GM18951 (cell line): Measurements from ENCODE around the gene BCAS4.
"Not testable (repeated sequence)": the region's sequence is repeated elsewhere in the genome, so short reads cannot be mapped to it uniquely, and the experiment has no call there.

Source experiments
- POLR2A ChIP-seq: IDR thresholded peaks from 4 replicates; pipeline ENCODE4 v1.6.1; 2011; ENCODE audit warnings: mild to moderate bottlenecking; ENCODE audit not compliant: insufficient read length, insufficient read depth; ENCODE audit errors: extremely low read depth
- in situ Hi-C: fragments of 300-500 bp; cut with MboI; formaldehyde crosslinking; loops from one replicate; pipeline ENCODE4 v1.12.0; 2022; ENCODE audit warnings: low sequenced_read_pairs, mixed read lengths, inconsistent platforms; ENCODE audit not compliant: unreplicated experiment

BCAS4 gene

GRCh38 chr20:50762435-50763220, 32.2 kb upstream of the BCAS4 start:
- no peak for TF ChIP-seq POLR2A
- in situ Hi-C loops, result no loop called here

- in situ Hi-C loops, result not testable (repeated sequence)
Measured at GRCh38 chr20:50763550-50764458, 31.1 kb upstream of the BCAS4 start.

- in situ Hi-C loops, result not testable (repeated sequence)
Measured at GRCh38 chr20:50765251-50765650, 29.6 kb upstream of the BCAS4 start.

GRCh38 chr20:50765674-50766073, 29.2 kb upstream of the BCAS4 start:
- TF ChIP-seq POLR2A, result no peak
- in situ Hi-C loops, result no loop called here

GRCh38 chr20:50766955-50767809, 27.7 kb upstream of the BCAS4 start:
- in situ Hi-C loops, result not testable (repeated sequence)

GRCh38 chr20:50768991-50769390, 25.9 kb upstream of the BCAS4 start:
- in situ Hi-C loops, result not testable (repeated sequence)

- in situ Hi-C loops, result not testable (repeated sequence)
Measured at GRCh38 chr20:50769551-50770085, 25.2 kb upstream of the BCAS4 start.

GRCh38 chr20:50771419-50772080, 23.3 kb upstream of the BCAS4 start:
- in situ Hi-C loops, result not testable (repeated sequence)

- TF ChIP-seq POLR2A, result no peak
- in situ Hi-C loops, result no loop called here
Measured at GRCh38 chr20:50772420-50773185, 22.3 kb upstream of the BCAS4 start.

- TF ChIP-seq POLR2A, result no peak
- in situ Hi-C loops, result no loop called here
Measured at GRCh38 chr20:50774515-50774914, 20.3 kb upstream of the BCAS4 start.

GRCh38 chr20:50776122-50776817, 18.6 kb upstream of the BCAS4 start:
- in situ Hi-C loops, result loop anchor here (25.0 kb wide), 1 partner anchor 536 kb away; no protein-coding TSS in a partner anchor
- TF ChIP-seq POLR2A, result no peak

GRCh38 chr20:50777373-50777772, 17.5 kb upstream of the BCAS4 start:
- in situ Hi-C loops, result loop anchor here (25.0 kb wide), 1 partner anchor 535 kb away; no protein-coding TSS in a partner anchor
- no peak for TF ChIP-seq POLR2A

- in situ Hi-C loops, result loop anchor here (25.0 kb wide), 1 partner anchor 533 kb away; no protein-coding TSS in a partner anchor
Measured at GRCh38 chr20:50778994-50779393, 15.9 kb upstream of the BCAS4 start.
